DND-41 (cell line): Measurements from ENCODE around the gene CAPN5.

Experiments
- ATAC-seq: fragments of 200-7000 bp; cut with Tn5 transposase; 3 replicates; pipeline ENCODE4 v1.9.1; 2021; ENCODE audit warnings: low read depth; ENCODE audit not compliant: insufficient read depth
- DNase-seq: peaks from one replicate; pipeline ENCODE4 v3.0.0-alpha.2; 2020
- H2AFZ ChIP-seq: 2 replicates; pipeline ENCODE4 v1.6.0; 2012; ENCODE audit warnings: low read depth, low read length
- H3K27ac ChIP-seq: 2 replicates; pipeline ENCODE4 v1.5.1; 2012; ENCODE audit warnings: low read length, inconsistent platforms
- H3K27me3 ChIP-seq: fragments of 200-600 bp; sonication (generic); 2 replicates; pipeline ENCODE4 v1.6.0; 2012; ENCODE audit warnings: low read length, mild to moderate bottlenecking, inconsistent platforms; ENCODE audit not compliant: insufficient read depth, poor library complexity
- H3K36me3 ChIP-seq: 2 replicates; pipeline ENCODE4 v1.5.1; 2012; ENCODE audit warnings: low read length, inconsistent platforms; ENCODE audit not compliant: insufficient read depth
- H3K4me1 ChIP-seq: 2 replicates; pipeline ENCODE4 v1.5.1; 2012; ENCODE audit warnings: mild to moderate bottlenecking, low read length; ENCODE audit not compliant: insufficient read depth
- H3K4me2 ChIP-seq: 2 replicates; pipeline ENCODE4 v1.6.0; 2012; ENCODE audit warnings: mild to moderate bottlenecking, moderate library complexity, low read length, inconsistent platforms; ENCODE audit not compliant: insufficient read depth
- H3K4me3 ChIP-seq, 2 experiments: fragments of 200-600 bp in 1 of 2; shearing (Covaris generic) in 1 of 2; 2 replicates each; pipeline ENCODE4 v1.5.1; 2012 to 2016; ENCODE audit warnings: inconsistent platforms in 2 of 2, low read length in 2 of 2, mild to moderate bottlenecking in 2 of 2, low read depth in 1 of 2, moderate library complexity in 1 of 2
- H3K79me2 ChIP-seq: 2 replicates; pipeline ENCODE4 v1.6.0; 2012; ENCODE audit warnings: low read length, inconsistent platforms; ENCODE audit not compliant: insufficient read depth
- H3K9ac ChIP-seq: 2 replicates; pipeline ENCODE4 v1.6.0; 2012; ENCODE audit warnings: low read depth, mild to moderate bottlenecking, inconsistent platforms, low read length, moderate library complexity
- H3K9me3 ChIP-seq: 2 replicates; pipeline ENCODE4 v1.5.1; 2012; ENCODE audit warnings: low read length, moderate library complexity, mild to moderate bottlenecking, inconsistent platforms; ENCODE audit not compliant: insufficient read depth, severe bottlenecking
- H4K20me1 ChIP-seq: 2 replicates; pipeline ENCODE4 v1.6.0; 2012; ENCODE audit warnings: low read length; ENCODE audit not compliant: insufficient read depth
- EZH2 ChIP-seq: IDR thresholded peaks from 3 replicates; pipeline ENCODE4 v1.6.1; 2012; ENCODE audit warnings: borderline replicate concordance, low read depth, mild to moderate bottlenecking, moderate library complexity, low read length, inconsistent platforms; ENCODE audit not compliant: severe bottlenecking
- TF ChIP-seq, protein P1 (sequence below): IDR thresholded peaks from 2 replicates; pipeline ENCODE4 v1.5.1; 2012; ENCODE audit warnings: borderline replicate concordance, low read length, moderate library complexity, mild to moderate bottlenecking; ENCODE audit not compliant: poor library complexity, severe bottlenecking; ENCODE audit errors: extremely low read depth

CAPN5 gene

DNA sequence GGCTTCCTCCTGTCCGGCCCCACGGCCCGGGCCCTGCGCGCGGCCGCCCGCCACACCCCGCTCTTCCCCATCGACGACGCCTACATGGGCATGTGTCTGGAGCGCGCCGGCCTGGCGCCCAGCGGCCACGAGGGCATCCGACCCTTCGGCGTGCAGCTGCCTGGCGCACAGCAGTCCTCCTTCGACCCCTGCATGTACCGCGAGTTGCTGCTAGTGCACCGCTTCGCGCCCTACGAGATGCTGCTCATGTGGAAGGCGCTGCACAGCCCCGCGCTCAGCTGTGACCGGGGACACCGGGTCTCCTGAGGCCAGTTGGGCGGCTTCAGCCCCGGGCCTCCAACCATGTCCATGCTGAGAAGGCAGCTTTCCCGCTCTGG is 26.4 kb upstream of the CAPN5 start:
- TF ChIP-seq, protein P1, sequence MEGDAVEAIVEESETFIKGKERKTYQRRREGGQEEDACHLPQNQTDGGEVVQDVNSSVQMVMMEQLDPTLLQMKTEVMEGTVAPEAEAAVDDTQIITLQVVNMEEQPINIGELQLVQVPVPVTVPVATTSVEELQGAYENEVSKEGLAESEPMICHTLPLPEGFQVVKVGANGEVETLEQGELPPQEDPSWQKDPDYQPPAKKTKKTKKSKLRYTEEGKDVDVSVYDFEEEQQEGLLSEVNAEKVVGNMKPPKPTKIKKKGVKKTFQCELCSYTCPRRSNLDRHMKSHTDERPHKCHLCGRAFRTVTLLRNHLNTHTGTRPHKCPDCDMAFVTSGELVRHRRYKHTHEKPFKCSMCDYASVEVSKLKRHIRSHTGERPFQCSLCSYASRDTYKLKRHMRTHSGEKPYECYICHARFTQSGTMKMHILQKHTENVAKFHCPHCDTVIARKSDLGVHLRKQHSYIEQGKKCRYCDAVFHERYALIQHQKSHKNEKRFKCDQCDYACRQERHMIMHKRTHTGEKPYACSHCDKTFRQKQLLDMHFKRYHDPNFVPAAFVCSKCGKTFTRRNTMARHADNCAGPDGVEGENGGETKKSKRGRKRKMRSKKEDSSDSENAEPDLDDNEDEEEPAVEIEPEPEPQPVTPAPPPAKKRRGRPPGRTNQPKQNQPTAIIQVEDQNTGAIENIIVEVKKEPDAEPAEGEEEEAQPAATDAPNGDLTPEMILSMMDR: no peak
- TF ChIP-seq EZH2: no peak
- ATAC-seq: no peak
- no peak overlapping the region for H2AFZ ChIP-seq

DNA sequence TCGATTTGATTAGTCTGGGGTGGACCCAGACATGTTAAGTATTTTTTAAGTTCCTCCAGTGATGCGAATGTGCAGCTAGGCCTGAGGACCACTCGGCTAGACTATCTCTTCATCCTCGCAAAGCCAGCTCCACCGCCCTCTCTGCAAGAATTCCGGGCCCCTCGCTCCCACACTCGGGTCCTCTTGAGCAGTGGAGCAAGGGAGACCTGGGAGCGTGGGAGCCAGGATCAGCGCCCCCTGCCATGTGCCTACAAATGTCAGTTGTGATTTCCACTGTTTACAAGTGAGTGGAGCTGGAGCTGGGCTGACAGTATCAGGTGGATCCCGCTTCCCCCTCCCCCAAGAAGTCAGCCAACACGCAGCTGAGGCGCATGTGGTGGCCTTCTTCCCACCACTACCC is 25.9 kb upstream of the CAPN5 start:
- H3K27me3 ChIP-seq: no peaks in the 10 kb centered on the region
- H3K4me1 ChIP-seq: no peaks in the 10 kb centered on the region
- H3K4me3 ChIP-seq: no peak overlapping the region
- TF ChIP-seq EZH2: no peak
- TF ChIP-seq, protein P1: no peak
- H3K4me2 ChIP-seq: no peak overlapping the region
- no peaks in the 10 kb centered on the region for H3K9me3 ChIP-seq
- H2AFZ ChIP-seq: no peak overlapping the region
- no peaks in the 10 kb centered on the region for H3K79me2 ChIP-seq
- no peak overlapping the region for H3K27ac ChIP-seq
- no peaks in the 10 kb centered on the region for H3K36me3 ChIP-seq
- ATAC-seq (no peak), DNase-seq (no peak)
- no peaks in the 10 kb centered on the region for H4K20me1 ChIP-seq
- H3K9ac ChIP-seq: no peak overlapping the region

More for the DNA sequence above, 26.4 kb upstream of the CAPN5 start:
- H3K27ac ChIP-seq: no peak overlapping the region
- no peaks in the 10 kb centered on the region for H3K4me1 ChIP-seq
- H3K27me3 ChIP-seq: no peaks in the 10 kb centered on the region
- H3K36me3 ChIP-seq: no peaks in the 10 kb centered on the region
- H3K9me3 ChIP-seq: no peaks in the 10 kb centered on the region
- no peaks in the 10 kb centered on the region for H4K20me1 ChIP-seq
- H3K4me2 ChIP-seq: no peak overlapping the region
- no peak overlapping the region for H3K4me3 ChIP-seq
- no peak overlapping the region for H3K9ac ChIP-seq
- H3K79me2 ChIP-seq: no peaks in the 10 kb centered on the region
- no peak for DNase-seq

DNA sequence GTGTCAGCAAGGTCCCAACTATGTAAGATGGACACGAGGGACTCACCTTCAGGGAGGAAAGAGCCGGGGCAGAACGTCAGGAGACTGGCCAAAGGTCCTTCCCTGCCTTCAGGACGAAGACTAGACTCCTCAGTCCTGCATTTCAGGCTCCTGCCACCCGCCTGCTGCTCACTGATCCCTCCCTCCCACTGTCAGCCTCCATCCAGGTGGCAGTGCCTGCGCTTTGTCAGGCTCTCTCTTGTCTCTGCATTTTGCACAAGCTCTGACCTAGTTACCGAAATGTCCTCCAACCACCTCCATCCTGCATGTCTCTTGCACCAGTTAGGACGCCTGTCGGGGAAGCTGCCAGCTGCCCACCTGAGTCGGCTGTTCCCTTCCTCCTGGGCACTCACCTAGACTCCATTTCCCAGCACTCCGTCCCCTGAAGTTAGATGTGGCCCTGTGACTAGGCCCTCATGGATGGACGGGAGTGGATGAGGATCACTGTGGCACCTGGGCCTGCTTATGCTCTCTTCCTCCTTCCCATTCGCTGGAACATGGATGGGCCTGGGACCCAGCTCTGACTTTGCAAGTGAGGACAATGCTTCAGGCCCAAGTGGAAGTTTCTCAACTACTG is 24.6 kb upstream of the CAPN5 start:
- DNase-seq: no peak
- H3K4me3 ChIP-seq: no peak overlapping the region
- no peak overlapping the region for H3K27ac ChIP-seq
- H3K4me1 ChIP-seq: peaks cover 3% of the 10 kb centered on the region
- ATAC-seq: no peak
- H3K4me2 ChIP-seq: no peak overlapping the region
- no peaks in the 10 kb centered on the region for H4K20me1 ChIP-seq
- TF ChIP-seq EZH2: no peak
- TF ChIP-seq, protein P1: no peak
- no peaks in the 10 kb centered on the region for H3K79me2 ChIP-seq
- no peak overlapping the region for H2AFZ ChIP-seq
- no peak overlapping the region for H3K9ac ChIP-seq
- no peaks in the 10 kb centered on the region for H3K36me3 ChIP-seq
- no peaks in the 10 kb centered on the region for H3K9me3 ChIP-seq
- no peaks in the 10 kb centered on the region for H3K27me3 ChIP-seq

DNA sequence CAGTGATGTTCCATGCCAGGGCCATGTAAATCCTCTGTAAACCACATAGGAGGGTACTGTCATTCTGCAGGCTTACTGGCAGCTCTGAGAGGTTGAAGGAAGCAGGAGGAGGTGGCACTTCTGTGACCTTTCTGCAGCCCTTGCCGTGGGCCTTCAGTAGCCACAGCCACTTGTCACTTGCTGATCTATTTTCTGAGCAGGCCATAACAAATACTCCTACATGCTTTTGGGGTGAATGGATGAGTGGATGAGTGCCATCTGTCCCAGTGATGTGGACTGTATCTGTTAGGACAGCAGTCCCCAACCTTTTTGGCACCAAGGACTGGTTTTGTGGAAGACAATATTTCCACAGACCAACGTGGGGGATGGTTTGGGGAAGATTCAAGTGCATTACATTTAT is 22.4 kb upstream of the CAPN5 start:
- Histone ChIP-seq H2AFZ (no peak overlapping the region), H3K27ac (no peak overlapping the region), H3K9ac (no peak overlapping the region), H3K4me2 (no peak overlapping the region), H3K27me3 (no peaks in the 10 kb centered on the region), H4K20me1 (no peaks in the 10 kb centered on the region), H3K4me3 (no peak overlapping the region), H3K9me3 (no peaks in the 10 kb centered on the region), H3K79me2 (no peaks in the 10 kb centered on the region), H3K36me3 (no peaks in the 10 kb centered on the region), H3K4me1 (peaks cover 6% of the 10 kb centered on the region)
- no peak for TF ChIP-seq EZH2
- TF ChIP-seq, protein P1: no peak
- no peak for ATAC-seq
- no peak for DNase-seq
